PC-9 (cell line): Measurements from ENCODE around the gene ALDH2. TPM values are rescaled to one million over a fixed set of nuclear protein-coding genes. Genes with fewer than 3 reads are reported as not detected.

Experiments
- BruUV-seq: library from RNA; stranded (reverse); fragments of 400-500 nt; replicated peaks from 2 replicates; lab custom pipeline; 2021; lab: Mats Ljungman, UMichigan
- CTCF ChIA-PET: fragments of 300-600 bp; sonication (Branson Sonifier 250); formaldehyde crosslinking; loops from one replicate; lab custom pipeline; 2022; ENCODE audit warnings: antibody characterized with exemption; lab: Charles Lee
- POLR2A ChIA-PET: fragments of 300-600 bp; sonication (Branson Sonifier 250); formaldehyde crosslinking; loops from one replicate; lab custom pipeline; 2022; ENCODE audit warnings: antibody characterized with exemption; ENCODE audit not compliant: unreplicated experiment; lab: Charles Lee
- DNase-seq, 2 experiments: peaks; one replicate each; pipeline versions ENCODE4 v3.0.0 to v3.0.0-alpha.2; 2015 to 2022; ENCODE audit warnings: mixed read lengths in 1 of 2
- H2AFZ ChIP-seq: fragments of 200-600 bp; sonication (generic); 2 replicates; pipeline ENCODE4 v1.8.1; 2017; ENCODE audit warnings: antibody characterized with exemption
- H3F3A ChIP-seq: fragments of 200-600 bp; sonication (generic); 2 replicates; pipeline ENCODE4 v1.8.1; 2017; ENCODE audit warnings: antibody characterized with exemption, mild to moderate bottlenecking, low read depth; ENCODE audit not compliant: insufficient read depth
- H3K27ac ChIP-seq: fragments of 200-600 bp; sonication (generic); 2 replicates; pipeline ENCODE4 v1.6.1; 2016; ENCODE audit warnings: mixed run types
- H3K27me3 ChIP-seq: fragments of 200-600 bp; sonication (generic); 2 replicates; pipeline ENCODE4 v1.6.1; 2016; ENCODE audit warnings: low read depth, mixed run types; ENCODE audit not compliant: insufficient read depth
- H3K36me3 ChIP-seq: fragments of 200-600 bp; sonication (generic); 2 replicates; pipeline ENCODE4 v1.6.1; 2016; ENCODE audit warnings: low read depth, mixed run types
- H3K4me1 ChIP-seq: fragments of 200-600 bp; sonication (generic); replicated peaks from 2 replicates; pipeline ENCODE4 v1.6.1; 2016; ENCODE audit warnings: mixed run types; ENCODE audit not compliant: insufficient read depth
- H3K4me2 ChIP-seq: fragments of 200-600 bp; sonication (generic); 2 replicates; pipeline ENCODE4 v1.6.1; 2017; ENCODE audit warnings: mixed run types
- H3K4me3 ChIP-seq: fragments of 200-600 bp; sonication (generic); 2 replicates; pipeline ENCODE4 v1.6.1; 2016; ENCODE audit warnings: mixed run types
- H3K79me2 ChIP-seq: fragments of 200-600 bp; sonication (generic); 2 replicates; pipeline ENCODE4 v1.6.1; 2017; ENCODE audit warnings: low read depth, mixed run types
- H3K9me2 ChIP-seq: fragments of 200-600 bp; sonication (generic); 2 replicates; pipeline ENCODE4 v1.8.1; 2017; ENCODE audit warnings: mild to moderate bottlenecking; ENCODE audit not compliant: insufficient read depth
- H3K9me3 ChIP-seq: fragments of 200-600 bp; sonication (generic); 2 replicates; pipeline ENCODE4 v1.8.1; 2016; ENCODE audit warnings: low read depth; ENCODE audit not compliant: insufficient read depth
- H4K20me1 ChIP-seq: fragments of 200-600 bp; sonication (generic); 2 replicates; pipeline ENCODE4 v1.8.1; 2017; ENCODE audit not compliant: insufficient read depth
- CTCF ChIP-seq: fragments of 200-600 bp; sonication (generic); conservative IDR thresholded peaks from 2 replicates; pipeline ENCODE4 v1.6.1; 2017; ENCODE audit warnings: mixed run types, antibody characterized with exemption, mild to moderate bottlenecking, moderate library complexity
- EZH2 ChIP-seq: fragments of 200-600 bp; sonication (generic); IDR thresholded peaks from 2 replicates; pipeline ENCODE4 v1.8.0; 2017; ENCODE audit warnings: antibody characterized with exemption, low read depth
- intact Hi-C: fragments of 100-400 bp; cut with micrococcal nuclease; formaldehyde crosslinking; loops from one replicate; pipeline ENCODE4 v1.10.0; 2022; ENCODE audit not compliant: unreplicated experiment
- total RNA-seq: library from RNA; stranded (reverse); gene quantifications from 2 replicates; pipeline ENCODE4 v1.2.3, GENCODE V29; 2021

Gene ALDH2
- total RNA-seq, 1 experiment from 2014 or later = 38.9 TPM

GRCh38 chr12:111850526-111850925 lies 83.8 kb downstream of the ALDH2 start:
- CTCF ChIA-PET = no interaction called here
- POLR2A ChIA-PET = no interaction called here

GRCh38 chr12:111858186-111858585 lies 91.5 kb downstream of the ALDH2 start:
- Histone ChIP-seq H3K9me3 (no peaks in the 10 kb centered on the region), H3K4me2 (no peak overlapping the region), H3K36me3 (0 out of 2 replicates have a peak, but pooled peaks cover 4% of the 10 kb centered on the region), H3K79me2 (peaks cover 95% of the 10 kb centered on the region), H2AFZ (no peak overlapping the region), H3K27ac (no peak overlapping the region), H4K20me1 (peaks cover 38% of the 10 kb centered on the region), H3K4me3 (no peak overlapping the region), H3F3A (no peaks in the 10 kb centered on the region; the same call in 1 of the 2 replicates), H3K9me2 (no peaks in the 10 kb centered on the region), H3K4me1 (no peaks in the 10 kb centered on the region), H3K27me3 (no peaks in the 10 kb centered on the region)
- intact Hi-C loops = no loop called here
- no TSS peak for BruUV-seq
- CTCF ChIA-PET = no interaction called here
- TF ChIP-seq EZH2 (no peak), CTCF (no peak)
- POLR2A ChIA-PET = no interaction called here
- no peak for DNase-seq

More at GRCh38 chr12:111850526-111850925, 83.8 kb downstream of the ALDH2 start:
- no peaks in the 10 kb centered on the region for H3K27me3 ChIP-seq
- H3K36me3 ChIP-seq = peaks cover 39% of the 10 kb centered on the region
- H3K4me2 ChIP-seq = no peak overlapping the region
- H3K4me3 ChIP-seq = no peak overlapping the region
- H3K4me1 ChIP-seq = 0 out of 2 replicates have a peak, but pooled peaks cover 12% of the 10 kb centered on the region
- intact Hi-C loops = no loop called here
- H3K9me2 ChIP-seq = no peaks in the 10 kb centered on the region
- peaks cover 19% of the 10 kb centered on the region; the same call in 1 of the 2 replicates for H4K20me1 ChIP-seq
- no peak for DNase-seq
- 0 out of 2 replicates have a peak, but pooled peaks cover 13% of the 10 kb centered on the region for H3F3A ChIP-seq
- H3K27ac ChIP-seq = no peak overlapping the region
- no TSS peak for BruUV-seq
- peaks cover 87% of the 10 kb centered on the region for H3K79me2 ChIP-seq
- H3K9me3 ChIP-seq = no peaks in the 10 kb centered on the region
- H2AFZ ChIP-seq = no peak overlapping the region
- TF ChIP-seq EZH2 = no peak
- no peak for TF ChIP-seq CTCF

- no TSS peak for BruUV-seq
- Histone ChIP-seq H4K20me1 (peaks cover 40% of the 10 kb centered on the region), H2AFZ (no peak overlapping the region), H3K9me3 (no peaks in the 10 kb centered on the region), H3K4me1 (no peaks in the 10 kb centered on the region), H3K27me3 (no peaks in the 10 kb centered on the region), H3K4me2 (no peak overlapping the region), H3K79me2 (peaks cover 92% of the 10 kb centered on the region), H3K4me3 (no peak overlapping the region), H3K9me2 (no peaks in the 10 kb centered on the region), H3F3A (no peaks in the 10 kb centered on the region; the same call in 1 of the 2 replicates), H3K27ac (no peak overlapping the region), H3K36me3 (0 out of 2 replicates have a peak, but pooled peaks cover 4% of the 10 kb centered on the region)
- POLR2A ChIA-PET = no interaction called here
- CTCF ChIA-PET = no interaction called here
- TF ChIP-seq EZH2 = no peak
- no peak for TF ChIP-seq CTCF
- no peak for DNase-seq
- intact Hi-C loops = no loop called here
Measured at GRCh38 chr12:111858778-111859177, 92.0 kb downstream of the ALDH2 start.
